ENCODE results near the gene PTH1R. TPM values are rescaled to one million over a fixed set of nuclear protein-coding genes. Genes with fewer than 3 reads are reported as not detected.

The PTH1R gene
- total RNA-seq, 1 experiment from 2014 or later = 0.32 TPM

- Histone ChIP-seq H3K9ac (ENCODE audit: low read length) (no peak overlapping the region), H3K79me2 (ENCODE audit: insufficient read depth, low read length) (no peaks in the 10 kb centered on the region), H3K27me3 (ENCODE audit: insufficient read depth, low read length) (no peaks in the 10 kb centered on the region), H2AFZ (ENCODE audit: low read depth, low read length, poor library complexity, severe bottlenecking) (no peak overlapping the region), H3K4me1 (ENCODE audit: control insufficient read depth in 1 of 2, insufficient read depth in 2 of 2, low read length in 2 of 2) (no peaks in the 10 kb centered on the region), H3K9me3 (ENCODE audit: control insufficient read depth in 1 of 2, insufficient read depth in 1 of 2, low read depth in 1 of 2, low read length in 2 of 2) (no peaks in the 10 kb centered on the region), H3K4me3 (replicated peaks in 1 of 2; ENCODE audit: low read depth in 1 of 2, low read length in 2 of 2) (no peak overlapping the region), H3K4me2 (ENCODE audit: low read length) (no peak overlapping the region), H3K9me2 (ENCODE audit: insufficient read depth) (no peaks in the 10 kb centered on the region), H3K27ac (ENCODE audit: low read depth, low read length) (no peak overlapping the region), H3K36me3 (ENCODE audit: control insufficient read depth in 1 of 2, insufficient read depth in 2 of 2, low read length in 2 of 2) (no peaks in the 10 kb centered on the region), H4K20me1 (ENCODE audit: insufficient read depth) (no peaks in the 10 kb centered on the region)
- ChIA-PET CTCF (no interaction called here), POLR2A (no interaction called here), RAD21 (ENCODE audit: low non-redundant PET in 1 of 2, low total read pairs in 2 of 2, uncharacterized antibody in 2 of 2, unreplicated experiment in 2 of 2) (no interaction called here)
- BruUV-seq (replicated peaks) = no TSS peak
- TF ChIP-seq SIN3A (IDR thresholded peaks at IDR 0.05; ENCODE audit: low read depth) = no peak
- TF ChIP-seq POLR2A (IDR thresholded peaks at IDR 0.05; ENCODE audit: borderline replicate concordance, extremely low read depth, insufficient read depth, insufficient read length) = no peak
- no peak for TF ChIP-seq YY1 (IDR thresholded peaks at IDR 0.05; ENCODE audit: extremely low read depth, insufficient replicate concordance, low read depth, low read length)
- no peak for TF ChIP-seq CBX3 (IDR thresholded peaks at IDR 0.05; ENCODE audit: low read depth)
- TF ChIP-seq SP1 (IDR thresholded peaks at IDR 0.05; ENCODE audit: low read depth) = no peak
- no peak for TF ChIP-seq REST (IDR thresholded peaks at IDR 0.05; ENCODE audit: low read depth)
- no peak for TF ChIP-seq CTCF (IDR thresholded peaks at IDR 0.05 in 2 of 3, conservative IDR thresholded peaks at IDR 0.05 in 1 of 3; ENCODE audit: borderline replicate concordance in 1 of 3, insufficient read depth in 1 of 3, low read depth in 2 of 3, low read length in 2 of 3)
- DNase-seq (ENCODE audit: low read depth, low spot score) (no peak), ATAC-seq (no peak)
- intact Hi-C loops (cut with micrococcal nuclease) = no loop called here
Observed at GRCh38 chr3:46885612-46886011, 8.1 kb downstream of the PTH1R start.

Measured in HCT116 (cell line).